ENCODE results near the gene KRTAP5-1. TPM values are rescaled to one million over a fixed set of nuclear protein-coding genes. Genes with fewer than 3 reads are reported as not detected.
"Not testable (repeated sequence)": the region's sequence is repeated elsewhere in the genome, so short reads cannot be mapped to it uniquely, and the experiment has no call there.

Gene KRTAP5-1
- total RNA-seq, 1 donor = not detected

GRCh38 chr11:1586699-1587098, 1.6 kb upstream of the KRTAP5-1 start:
- Histone ChIP-seq H4K20me1 (ENCODE audit: insufficient read depth, low read length) (no peaks in the 10 kb centered on the region), H2AFZ (ENCODE audit: low read length) (no peak overlapping the region), H3K9me3 (ENCODE audit: low read depth, low read length) (no peaks in the 10 kb centered on the region), H3K27ac (ENCODE audit: low read depth, low read length) (no peak overlapping the region), H3K27me3 (ENCODE audit: insufficient read depth, low read length) (peaks cover 26% of the 10 kb centered on the region), H3K36me3 (ENCODE audit: insufficient read depth, low read length) (no peaks in the 10 kb centered on the region), H3K4me3 (ENCODE audit: insufficient read depth, low read length) (no peak overlapping the region), H3K4me2 (ENCODE audit: insufficient read depth, low read length) (no peak overlapping the region), H3K79me2 (ENCODE audit: insufficient read depth, low read length) (no peaks in the 10 kb centered on the region), H3K4me1 (ENCODE audit: insufficient read depth, low read length) (no peaks in the 10 kb centered on the region)
- no peak for DNase-seq (ENCODE audit: insufficient read length, low spot score, missing footprints)
- no peak for TF ChIP-seq CTCF (IDR thresholded peaks at IDR 0.05; ENCODE audit: extremely low read depth, low read depth, low read length)

- H3K4me3 ChIP-seq (ENCODE audit: insufficient read depth, low read length); H4K20me1 ChIP-seq (ENCODE audit: insufficient read depth, low read length); H3K4me2 ChIP-seq (ENCODE audit: insufficient read depth, low read length); H2AFZ ChIP-seq (ENCODE audit: low read length); H3K27ac ChIP-seq (ENCODE audit: low read depth, low read length); H3K9me3 ChIP-seq (ENCODE audit: low read depth, low read length); H3K79me2 ChIP-seq (ENCODE audit: insufficient read depth, low read length); H3K36me3 ChIP-seq (ENCODE audit: insufficient read depth, low read length); H3K4me1 ChIP-seq (ENCODE audit: insufficient read depth, low read length); DNase-seq (ENCODE audit: insufficient read length, low spot score, missing footprints): not testable (repeated sequence)
- H3K27me3 ChIP-seq (ENCODE audit: insufficient read depth, low read length) = peaks cover 18% of the 10 kb centered on the region
Observed at GRCh38 chr11:1582909-1583308, 2.2 kb downstream of the KRTAP5-1 start.

- Histone ChIP-seq H3K79me2 (ENCODE audit: insufficient read depth, low read length) (no peaks in the 10 kb centered on the region), H3K4me3 (ENCODE audit: insufficient read depth, low read length) (no peak overlapping the region), H3K4me1 (ENCODE audit: insufficient read depth, low read length) (no peaks in the 10 kb centered on the region), H3K9me3 (ENCODE audit: low read depth, low read length) (peaks cover 5% of the 10 kb centered on the region), H2AFZ (ENCODE audit: low read length) (no peak overlapping the region), H3K27me3 (ENCODE audit: insufficient read depth, low read length) (peaks cover 20% of the 10 kb centered on the region), H4K20me1 (ENCODE audit: insufficient read depth, low read length) (no peaks in the 10 kb centered on the region), H3K4me2 (ENCODE audit: insufficient read depth, low read length) (no peak overlapping the region), H3K36me3 (ENCODE audit: insufficient read depth, low read length) (no peaks in the 10 kb centered on the region), H3K27ac (ENCODE audit: low read depth, low read length) (no peak overlapping the region)
- no peak for TF ChIP-seq CTCF (IDR thresholded peaks at IDR 0.05; ENCODE audit: extremely low read depth, low read depth, low read length)
- no peak for DNase-seq (ENCODE audit: insufficient read length, low spot score, missing footprints)
Observed at GRCh38 chr11:1581976-1582375, 3.1 kb downstream of the KRTAP5-1 start.

GRCh38 chr11:1576825-1577224, 8.3 kb downstream of the KRTAP5-1 start:
- no peak for DNase-seq (ENCODE audit: insufficient read length, low spot score, missing footprints)
- Histone ChIP-seq H3K9me3 (ENCODE audit: low read depth, low read length) (peaks cover 5% of the 10 kb centered on the region), H3K4me3 (ENCODE audit: insufficient read depth, low read length) (no peak overlapping the region), H3K79me2 (ENCODE audit: insufficient read depth, low read length) (no peaks in the 10 kb centered on the region), H3K36me3 (ENCODE audit: insufficient read depth, low read length) (no peaks in the 10 kb centered on the region), H3K27ac (ENCODE audit: low read depth, low read length) (no peak overlapping the region), H2AFZ (ENCODE audit: low read length) (no peak overlapping the region), H3K4me2 (ENCODE audit: insufficient read depth, low read length) (no peak overlapping the region), H4K20me1 (ENCODE audit: insufficient read depth, low read length) (no peaks in the 10 kb centered on the region), H3K27me3 (ENCODE audit: insufficient read depth, low read length) (peaks cover 39% of the 10 kb centered on the region), H3K4me1 (ENCODE audit: insufficient read depth, low read length) (no peaks in the 10 kb centered on the region)
- TF ChIP-seq CTCF (IDR thresholded peaks at IDR 0.05; ENCODE audit: extremely low read depth, low read depth, low read length) = no peak

- H4K20me1 ChIP-seq (ENCODE audit: insufficient read depth, low read length); DNase-seq (ENCODE audit: insufficient read length, low spot score, missing footprints); H3K9me3 ChIP-seq (ENCODE audit: low read depth, low read length); H3K36me3 ChIP-seq (ENCODE audit: insufficient read depth, low read length); H2AFZ ChIP-seq (ENCODE audit: low read length); H3K79me2 ChIP-seq (ENCODE audit: insufficient read depth, low read length); H3K4me2 ChIP-seq (ENCODE audit: insufficient read depth, low read length); H3K4me1 ChIP-seq (ENCODE audit: insufficient read depth, low read length); H3K4me3 ChIP-seq (ENCODE audit: insufficient read depth, low read length); H3K27ac ChIP-seq (ENCODE audit: low read depth, low read length): not testable (repeated sequence)
- H3K27me3 ChIP-seq (ENCODE audit: insufficient read depth, low read length) = peaks cover 39% of the 10 kb centered on the region
Observed at GRCh38 chr11:1575756-1576155, 9.3 kb downstream of the KRTAP5-1 start.

All from osteoblast (primary cell).